HUES48 (cell line): Measurements from ENCODE around the gene TMSB10.
"Not testable (repeated sequence)": the region's sequence is repeated elsewhere in the genome, so short reads cannot be mapped to it uniquely, and the experiment has no call there.

Source experiments
- H3K27ac ChIP-seq: one replicate; pipeline ENCODE4 v1.7.0; 2013; ENCODE audit warnings: low read depth, low read length, inconsistent platforms
- H3K27me3 ChIP-seq: 2 replicates; pipeline ENCODE4 v1.6.1; 2013; ENCODE audit warnings: mild to moderate bottlenecking, low read length; ENCODE audit not compliant: control insufficient read depth, insufficient read depth
- H3K36me3 ChIP-seq: 2 replicates; pipeline ENCODE4 v1.6.1; 2013; ENCODE audit warnings: low read length; ENCODE audit not compliant: control insufficient read depth, insufficient read depth
- H3K4me1 ChIP-seq: 2 replicates; pipeline ENCODE4 v1.6.1; 2013; ENCODE audit warnings: mild to moderate bottlenecking, low read length; ENCODE audit not compliant: control insufficient read depth, insufficient read depth
- H3K4me3 ChIP-seq: 2 replicates; pipeline ENCODE4 v1.5.1; 2013; ENCODE audit warnings: mild to moderate bottlenecking, low read depth, low read length
- H3K9ac ChIP-seq: 2 replicates; pipeline ENCODE4 v1.6.1; 2013; ENCODE audit warnings: mild to moderate bottlenecking, low read depth, low read length, moderate library complexity
- H3K9me3 ChIP-seq: 2 replicates; pipeline ENCODE4 v1.6.1; 2013; ENCODE audit warnings: low read length; ENCODE audit not compliant: control insufficient read depth, insufficient read depth

Gene TMSB10

GRCh38 chr2:84904717-84905174 lies 710 bp upstream of the TMSB10 start:
- H3K36me3 ChIP-seq: no peaks in the 10 kb centered on the region
- H3K27ac ChIP-seq: no peak overlapping the region
- H3K27me3 ChIP-seq: peaks cover 27% of the 10 kb centered on the region
- H3K4me1 ChIP-seq: peaks cover 5% of the 10 kb centered on the region; the same call in 1 of the 2 replicates
- H3K9ac ChIP-seq: no peak overlapping the region
- H3K4me3 ChIP-seq: peak overlapping the region; percentile 91
- no peaks in the 10 kb centered on the region for H3K9me3 ChIP-seq

DNA sequence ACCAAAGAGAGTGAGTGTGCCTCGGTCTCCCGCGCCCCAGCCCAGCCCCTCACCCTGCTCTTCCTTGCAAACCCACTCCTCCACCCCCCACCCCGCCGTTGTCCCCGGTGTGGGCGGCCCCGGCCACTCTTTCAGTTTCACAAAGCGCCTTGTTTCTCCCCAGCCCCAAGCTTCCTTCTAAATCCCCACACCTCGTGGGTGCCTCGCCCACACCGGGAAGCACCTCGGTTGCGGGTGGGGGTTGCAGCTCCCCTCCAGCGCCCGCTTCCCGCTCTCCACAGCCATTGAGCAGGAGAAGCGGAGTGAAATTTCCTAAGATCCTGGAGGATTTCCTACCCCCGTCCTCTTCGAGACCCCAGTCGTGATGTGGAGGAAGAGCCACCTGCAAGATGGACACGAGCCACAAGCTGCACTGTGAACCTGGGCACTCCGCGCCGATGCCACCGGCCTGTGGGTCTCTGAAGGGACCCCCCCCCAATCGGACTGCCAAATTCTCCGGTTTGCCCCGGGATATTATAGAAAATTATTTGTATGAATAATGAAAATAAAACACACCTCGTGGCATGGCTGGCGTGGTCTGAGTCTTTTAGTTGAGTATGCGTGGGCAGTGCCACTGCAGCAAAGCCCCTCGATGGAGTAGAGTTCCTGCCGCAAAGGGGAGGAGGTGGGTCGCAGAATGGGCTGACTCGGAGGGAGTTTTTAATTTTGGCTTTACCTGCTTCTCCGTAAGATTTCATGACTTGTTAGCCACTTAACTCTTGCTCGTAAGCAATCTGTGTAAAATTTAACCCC lies 848 bp downstream of the TMSB10 start:
- Histone ChIP-seq H3K9me3 (no peaks in the 10 kb centered on the region), H3K27me3 (peaks cover 23% of the 10 kb centered on the region), H3K27ac (peak overlapping the region; percentile 84), H3K4me1 (peaks cover 5% of the 10 kb centered on the region; the same call in 1 of the 2 replicates), H3K4me3 (peak overlapping the region; percentile 91), H3K36me3 (no peaks in the 10 kb centered on the region), H3K9ac (peak overlapping the region; percentile 88)

DNA sequence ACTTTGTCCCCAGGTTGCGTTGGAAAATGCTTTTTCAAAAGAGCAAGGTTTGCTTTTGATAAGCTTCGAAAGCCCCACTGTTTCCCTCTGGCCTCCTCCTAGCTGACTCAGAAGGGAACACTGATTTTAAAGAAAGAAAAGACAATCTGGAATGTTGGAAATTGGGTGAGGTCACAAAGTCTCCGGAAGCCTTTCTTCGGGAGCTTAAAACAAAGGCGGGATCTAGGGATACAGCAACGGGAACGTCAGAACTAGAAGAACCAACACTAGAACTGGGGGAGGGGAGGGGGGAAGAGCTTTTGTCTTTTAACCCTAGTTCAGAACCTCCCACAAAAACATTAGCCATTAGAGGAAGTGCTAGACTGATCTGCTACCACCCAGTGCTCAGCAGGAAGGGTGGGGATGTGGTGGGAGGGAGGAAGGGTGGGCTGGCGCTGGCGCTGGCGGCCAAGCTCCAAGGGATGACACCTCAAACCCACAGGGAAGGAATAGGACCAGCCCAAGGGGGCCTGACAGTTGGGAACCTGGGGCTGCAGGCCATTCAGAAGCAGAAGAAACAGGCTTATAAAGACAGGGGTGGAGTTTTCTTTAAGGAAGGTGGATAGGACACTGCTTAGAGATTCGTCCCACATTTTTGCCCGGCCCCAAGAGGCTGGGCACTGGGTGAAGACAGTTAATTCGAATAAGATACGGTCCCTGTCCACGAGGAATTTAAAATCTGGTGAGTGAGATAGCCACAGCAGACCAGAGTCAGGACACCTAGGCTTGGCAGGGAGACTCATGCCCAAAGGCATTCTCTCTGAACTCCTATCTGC lies 1.7 kb downstream of the TMSB10 start:
- peak overlapping the region; percentile 88 for H3K9ac ChIP-seq
- peak overlapping the region; percentile 91 for H3K4me3 ChIP-seq
- no peaks in the 10 kb centered on the region for H3K36me3 ChIP-seq
- H3K9me3 ChIP-seq: no peaks in the 10 kb centered on the region
- H3K27ac ChIP-seq: peak overlapping the region; percentile 84
- H3K27me3 ChIP-seq: peaks cover 15% of the 10 kb centered on the region
- peaks cover 5% of the 10 kb centered on the region; the same call in 1 of the 2 replicates for H3K4me1 ChIP-seq

DNA sequence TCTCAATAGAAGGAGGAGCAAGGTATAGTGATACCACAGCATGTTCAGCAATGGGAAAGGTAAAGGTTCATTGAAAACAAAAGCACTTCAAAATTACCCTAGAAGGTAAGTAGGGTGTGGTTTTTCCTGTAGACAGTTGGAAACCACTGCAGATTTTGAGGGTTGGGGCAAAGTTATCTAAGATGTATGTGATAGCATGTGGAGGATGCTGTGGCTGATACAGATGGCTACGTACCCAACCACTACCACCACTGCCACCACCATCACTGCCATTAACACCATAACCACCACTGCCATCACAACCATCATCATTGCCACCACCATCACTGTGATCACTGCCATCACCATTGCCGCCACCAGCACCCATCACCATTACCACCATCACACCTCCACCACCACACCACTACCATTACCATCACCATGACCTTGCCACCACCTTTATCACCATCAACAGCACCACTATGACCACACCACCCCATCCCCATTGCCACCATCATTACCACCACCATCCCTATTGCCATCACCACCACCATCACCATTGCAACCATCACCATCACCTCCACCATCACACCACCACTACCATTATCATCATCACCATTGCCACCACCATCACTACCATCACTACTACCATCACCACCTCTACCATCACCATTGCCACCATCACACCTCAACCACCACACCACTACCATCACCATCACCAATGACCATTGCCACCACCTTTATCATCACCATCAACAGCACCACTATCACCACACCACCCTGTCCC lies 3.7 kb downstream of the TMSB10 start:
- H3K4me3 ChIP-seq: no peak overlapping the region
- peaks cover 7% of the 10 kb centered on the region for H3K27me3 ChIP-seq
- H3K9ac ChIP-seq: no peak overlapping the region
- no peaks in the 10 kb centered on the region for H3K36me3 ChIP-seq
- peaks cover 5% of the 10 kb centered on the region; the same call in 1 of the 2 replicates for H3K4me1 ChIP-seq
- no peak overlapping the region for H3K27ac ChIP-seq
- H3K9me3 ChIP-seq: no peaks in the 10 kb centered on the region

- Histone ChIP-seq H3K9me3 (no peaks in the 10 kb centered on the region), H3K4me1 (peaks cover 5% of the 10 kb centered on the region; the same call in 1 of the 2 replicates), H3K4me3 (no peak overlapping the region), H3K27ac (no peak overlapping the region), H3K9ac (no peak overlapping the region), H3K36me3 (no peaks in the 10 kb centered on the region), H3K27me3 (no peaks in the 10 kb centered on the region)
Observed at GRCh38 chr2:84911135-84911678, 5.8 kb downstream of the TMSB10 start.

GRCh38 chr2:84912984-84913383 lies 7.5 kb downstream of the TMSB10 start:
- no peak overlapping the region for H3K9ac ChIP-seq
- H3K4me1 ChIP-seq: no peaks in the 10 kb centered on the region
- H3K27me3 ChIP-seq: no peaks in the 10 kb centered on the region
- no peaks in the 10 kb centered on the region for H3K36me3 ChIP-seq
- H3K4me3 ChIP-seq: no peak overlapping the region
- H3K27ac ChIP-seq: no peak overlapping the region
- H3K9me3 ChIP-seq: no peaks in the 10 kb centered on the region

DNA sequence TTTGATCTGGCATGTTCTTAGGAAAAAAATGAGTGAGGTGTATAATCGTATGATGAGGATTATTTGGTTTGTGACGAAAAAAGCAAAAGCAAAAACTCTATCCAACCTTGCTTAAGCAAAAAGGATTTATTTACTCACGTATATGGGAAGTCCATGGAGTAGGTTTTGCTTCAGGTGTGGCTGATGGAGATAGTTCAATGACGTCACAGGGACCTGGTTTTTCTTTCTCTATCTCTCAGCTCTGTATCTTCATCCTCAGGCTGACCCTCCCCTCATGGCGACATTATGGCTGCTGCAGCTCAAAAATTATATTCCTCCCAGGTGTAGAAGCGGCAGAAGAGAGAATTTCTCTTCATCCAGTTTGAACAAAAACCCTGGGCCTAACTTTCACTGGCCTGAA lies 8.9 kb downstream of the TMSB10 start:
- Histone ChIP-seq H3K27ac (no peak overlapping the region), H3K27me3 (no peaks in the 10 kb centered on the region), H3K36me3 (no peaks in the 10 kb centered on the region), H3K9me3 (no peaks in the 10 kb centered on the region), H3K9ac (no peak overlapping the region), H3K4me3 (no peak overlapping the region), H3K4me1 (no peaks in the 10 kb centered on the region)

DNA sequence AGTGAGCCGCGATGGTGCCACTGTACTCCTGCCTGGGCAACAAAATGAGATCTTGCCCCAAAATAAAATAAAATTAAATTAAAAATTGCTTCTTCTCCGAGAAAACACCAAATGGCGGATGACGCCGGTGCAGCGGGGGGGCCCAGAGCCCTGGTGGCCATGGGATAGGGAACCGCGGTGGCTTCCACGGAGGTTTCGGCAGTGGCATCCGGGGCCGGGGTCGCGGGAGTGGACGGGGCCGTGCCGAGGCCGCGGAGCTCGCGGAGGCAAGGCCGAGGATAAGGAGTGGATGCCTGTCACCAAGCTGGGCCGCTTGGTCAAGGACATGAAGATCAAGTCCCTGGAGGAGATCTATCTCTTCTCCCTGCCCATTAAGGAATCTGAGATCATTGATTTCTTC lies 10.2 kb downstream of the TMSB10 start:
- H3K27ac ChIP-seq, H3K9ac ChIP-seq, H3K9me3 ChIP-seq, H3K4me1 ChIP-seq, H3K36me3 ChIP-seq, H3K4me3 ChIP-seq, H3K27me3 ChIP-seq: not testable (repeated sequence)

GRCh38 chr2:84917821-84918220 lies 12.4 kb downstream of the TMSB10 start:
- not testable (repeated sequence) for H3K27ac ChIP-seq, H3K9ac ChIP-seq

GRCh38 chr2:84918430-84918829 lies 13.0 kb downstream of the TMSB10 start:
- no peaks in the 10 kb centered on the region for H3K4me1 ChIP-seq
- H3K36me3 ChIP-seq: no peaks in the 10 kb centered on the region
- no peak overlapping the region for H3K4me3 ChIP-seq
- no peak overlapping the region for H3K27ac ChIP-seq
- no peaks in the 10 kb centered on the region for H3K27me3 ChIP-seq
- no peak overlapping the region for H3K9ac ChIP-seq
- H3K9me3 ChIP-seq: no peaks in the 10 kb centered on the region

More at GRCh38 chr2:84917821-84918220, 12.4 kb downstream of the TMSB10 start:
- H3K9me3 ChIP-seq, H3K4me3 ChIP-seq, H3K36me3 ChIP-seq, H3K4me1 ChIP-seq, H3K27me3 ChIP-seq: not testable (repeated sequence)
